Kidney (tissue), 14 donors: ENCODE measurements around the gene CCSER2. TPM values are rescaled to one million over a fixed set of nuclear protein-coding genes. Genes with fewer than 3 reads are reported as not detected.

Experiments used
- DNase-seq, 5 donors: peaks; one replicate each; pipeline ENCODE4 v3.0.0-alpha.2; 2013 to 2020
- FAIRE-seq: peaks from 2 replicates; lab custom pipeline; 2012; peaks lifted over from hg19 to GRCh38; lab: Jason Lieb, UNC
- H3K27ac ChIP-seq, 2 donors: one replicate each; pipeline ENCODE4 v1.7.0; 2013; ENCODE audit warnings: low read depth in 2 of 2, low read length in 2 of 2, inconsistent platforms in 1 of 2
- H3K27me3 ChIP-seq: one replicate; pipeline ENCODE4 v1.7.1; 2013; ENCODE audit warnings: low read length, inconsistent platforms; ENCODE audit not compliant: control insufficient read depth, insufficient read depth
- H3K36me3 ChIP-seq, 3 donors: one replicate each; pipeline versions ENCODE4 v1.7.0 to v1.7.1; 2013; ENCODE audit warnings: low read length in 3 of 3, control low read depth in 1 of 3, inconsistent platforms in 1 of 3; ENCODE audit not compliant: insufficient read depth in 3 of 3, control insufficient read depth in 2 of 3
- H3K4me1 ChIP-seq, 3 donors: one replicate each; pipeline versions ENCODE4 v1.7.0 to v1.7.1; 2013; ENCODE audit warnings: low read length in 3 of 3, inconsistent platforms in 1 of 3, low read depth in 1 of 3; ENCODE audit not compliant: control insufficient read depth in 2 of 3, insufficient read depth in 2 of 3
- H3K4me3 ChIP-seq, 3 donors: one replicate each; pipeline versions ENCODE4 v1.7.0 to v1.8.1; 2013; ENCODE audit warnings: low read length in 3 of 3, control low read depth in 1 of 3, inconsistent platforms in 1 of 3
- H3K9ac ChIP-seq, 3 donors: one replicate each; pipeline versions ENCODE4 v1.7.0 to v1.7.1; 2013; ENCODE audit warnings: low read length in 3 of 3, control low read depth in 1 of 3, inconsistent platforms in 1 of 3
- H3K9me3 ChIP-seq, 3 donors: one replicate each; pipeline versions ENCODE4 v1.7.0 to v1.7.1; 2013; ENCODE audit warnings: low read length in 3 of 3, control low read depth in 1 of 3, inconsistent platforms in 1 of 3; ENCODE audit not compliant: control insufficient read depth in 2 of 3, insufficient read depth in 1 of 3
- intact Hi-C: fragments of 100-400 bp; cut with DNase I; formaldehyde crosslinking; loops from one replicate; pipeline ENCODE4 v1.11.1; 2022
- polyA plus RNA-seq: library from polyadenylated mRNA; stranded (reverse); fragments of 350-450 nt; fragmentation: Illumina TruSeq; extraction: RNeasy Lipid Tissue Mini Kit (QIAGEN cat#74804); gene quantifications from one replicate; pipeline ENCODE4 v1.2.3, GENCODE V29; 2014; ENCODE audit warnings: low read depth, low replicate concordance; ENCODE audit not compliant: insufficient read depth
- total RNA-seq: library from RNA; stranded (reverse); fragmentation: NEBNext Ultra II Directional; extraction: Animal tissue kit (Norgen Biotek cat#: 25700); gene quantifications from one replicate; pipeline ENCODE4 v1.2.1, GENCODE V29; 2021
- TF ChIP-seq, protein P1 (sequence below): IDR thresholded peaks from 3 replicates; pipeline ENCODE4 v1.5.1; 2012; ENCODE audit warnings: mild to moderate bottlenecking, moderate library complexity, borderline replicate concordance; ENCODE audit not compliant: insufficient read depth; ENCODE audit errors: extremely low read depth
- donor health status: control.
- donor health status: control.
- donor health status: control.
- donor health status: control.
- donor health status: control.
- donor health status: DM: yes; HTN: yes; CAD: no.
- donor health status: Normal renal cell carcinoma (clear cell type).

Gene CCSER2
- total and polyA plus RNA-seq, 2 donors from 2014 or later, result 12.6 to 46.4 TPM

DNA sequence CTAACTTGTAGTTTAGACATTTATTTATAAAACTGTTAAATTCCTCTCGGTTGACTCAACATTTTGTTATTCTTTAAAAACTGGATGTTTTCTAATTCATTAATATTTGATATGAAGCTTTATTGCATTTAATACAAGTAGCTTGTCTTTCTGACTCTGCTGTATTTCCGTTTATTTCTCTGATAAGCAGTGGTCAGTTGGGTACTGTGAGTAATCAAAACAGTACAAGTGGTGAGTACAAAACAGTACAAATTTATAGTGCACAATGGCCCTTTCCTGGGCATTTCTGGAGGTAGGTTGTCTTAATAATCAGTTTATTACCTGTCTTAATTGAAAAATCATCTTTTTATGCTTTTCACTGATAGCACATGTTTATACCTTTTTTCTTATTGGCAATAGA, 182.7 kb downstream of the CCSER2 start:
- intact Hi-C loops, result no loop called here
- FAIRE-seq, result no peak
- H3K4me3 ChIP-seq, result no peak overlapping the region

DNA sequence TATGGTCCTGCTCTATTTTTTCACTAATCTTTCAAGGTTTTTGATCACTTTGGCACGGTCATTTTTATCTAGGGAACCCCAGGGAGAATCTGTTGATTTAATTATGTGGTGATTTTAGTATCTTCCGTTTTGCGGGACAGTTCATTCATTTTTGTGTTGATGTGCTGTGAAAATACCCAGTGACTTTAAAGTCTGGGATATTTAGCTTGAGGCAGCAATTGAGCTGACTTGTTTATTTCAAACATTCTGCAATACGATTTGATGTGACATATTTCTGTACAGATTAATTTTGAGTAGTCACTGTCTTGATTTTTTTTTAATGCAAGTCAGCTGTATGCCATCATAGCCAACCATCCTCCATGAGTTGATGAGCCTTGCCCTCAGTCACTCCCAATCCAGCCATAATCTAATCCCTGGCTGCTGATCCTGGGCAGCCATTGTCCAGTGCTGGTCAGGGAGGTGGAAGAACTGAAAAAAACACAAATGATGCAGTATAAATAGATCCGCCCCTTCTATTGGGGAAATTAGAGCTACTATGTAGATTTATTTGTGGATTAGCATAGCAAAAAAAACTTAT, 183.4 kb downstream of the CCSER2 start:
- no peak for FAIRE-seq
- Histone ChIP-seq H3K27me3 (no peaks in the 10 kb centered on the region), H3K9me3 (no peaks in the 10 kb centered on the region), H3K4me1 (no peaks in the 10 kb centered on the region), H3K36me3 (peaks cover 0 to 12% (median 3%) of the 10 kb centered on the region in 3 donors), H3K4me3 (no peak overlapping the region), H3K9ac (no peak overlapping the region), H3K27ac (no peak overlapping the region)
- DNase-seq, result no peak
- TF ChIP-seq, protein P1, sequence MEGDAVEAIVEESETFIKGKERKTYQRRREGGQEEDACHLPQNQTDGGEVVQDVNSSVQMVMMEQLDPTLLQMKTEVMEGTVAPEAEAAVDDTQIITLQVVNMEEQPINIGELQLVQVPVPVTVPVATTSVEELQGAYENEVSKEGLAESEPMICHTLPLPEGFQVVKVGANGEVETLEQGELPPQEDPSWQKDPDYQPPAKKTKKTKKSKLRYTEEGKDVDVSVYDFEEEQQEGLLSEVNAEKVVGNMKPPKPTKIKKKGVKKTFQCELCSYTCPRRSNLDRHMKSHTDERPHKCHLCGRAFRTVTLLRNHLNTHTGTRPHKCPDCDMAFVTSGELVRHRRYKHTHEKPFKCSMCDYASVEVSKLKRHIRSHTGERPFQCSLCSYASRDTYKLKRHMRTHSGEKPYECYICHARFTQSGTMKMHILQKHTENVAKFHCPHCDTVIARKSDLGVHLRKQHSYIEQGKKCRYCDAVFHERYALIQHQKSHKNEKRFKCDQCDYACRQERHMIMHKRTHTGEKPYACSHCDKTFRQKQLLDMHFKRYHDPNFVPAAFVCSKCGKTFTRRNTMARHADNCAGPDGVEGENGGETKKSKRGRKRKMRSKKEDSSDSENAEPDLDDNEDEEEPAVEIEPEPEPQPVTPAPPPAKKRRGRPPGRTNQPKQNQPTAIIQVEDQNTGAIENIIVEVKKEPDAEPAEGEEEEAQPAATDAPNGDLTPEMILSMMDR, result no peak
- intact Hi-C loops, result no loop called here

More for the DNA sequence above, 182.7 kb downstream of the CCSER2 start:
- no peaks in the 10 kb centered on the region for H3K4me1 ChIP-seq
- H3K27me3 ChIP-seq, result no peaks in the 10 kb centered on the region
- no peaks in the 10 kb centered on the region for H3K9me3 ChIP-seq
- DNase-seq, result no peak
- H3K36me3 ChIP-seq, result peaks cover 0 to 12% (median 3%) of the 10 kb centered on the region in 3 donors
- H3K27ac ChIP-seq, result no peak overlapping the region
- TF ChIP-seq, protein P1, result no peak
- H3K9ac ChIP-seq, result no peak overlapping the region

DNA sequence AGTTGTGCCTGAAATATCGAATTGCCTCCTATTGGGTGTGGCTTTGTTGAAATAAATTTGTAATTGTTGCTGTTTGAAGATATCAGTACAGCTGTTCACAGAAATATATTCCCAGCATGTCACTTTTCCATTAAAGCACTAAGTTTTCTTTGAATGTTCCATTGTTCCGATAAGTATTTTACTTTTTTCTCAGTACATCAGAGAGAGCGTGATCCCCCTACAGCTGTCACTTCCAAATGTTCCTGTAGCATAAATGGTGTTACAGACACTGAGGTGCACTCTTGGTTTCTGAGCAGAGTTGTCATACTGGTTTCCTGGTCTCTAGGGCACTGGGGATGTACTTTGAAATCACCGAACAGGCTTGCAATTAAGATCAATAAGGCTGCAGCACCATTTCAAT, 189.2 kb downstream of the CCSER2 start:
- FAIRE-seq, result no peak
- Histone ChIP-seq H3K9ac (no peak overlapping the region), H3K27ac (no peak overlapping the region), H3K36me3 (peaks cover 0 to 12% (median 3%) of the 10 kb centered on the region in 3 donors), H3K4me3 (no peak overlapping the region), H3K9me3 (no peaks in the 10 kb centered on the region), H3K27me3 (no peaks in the 10 kb centered on the region), H3K4me1 (no peaks in the 10 kb centered on the region)
- intact Hi-C loops, result no loop called here
- no peak for DNase-seq
- TF ChIP-seq, protein P1, result no peak

DNA sequence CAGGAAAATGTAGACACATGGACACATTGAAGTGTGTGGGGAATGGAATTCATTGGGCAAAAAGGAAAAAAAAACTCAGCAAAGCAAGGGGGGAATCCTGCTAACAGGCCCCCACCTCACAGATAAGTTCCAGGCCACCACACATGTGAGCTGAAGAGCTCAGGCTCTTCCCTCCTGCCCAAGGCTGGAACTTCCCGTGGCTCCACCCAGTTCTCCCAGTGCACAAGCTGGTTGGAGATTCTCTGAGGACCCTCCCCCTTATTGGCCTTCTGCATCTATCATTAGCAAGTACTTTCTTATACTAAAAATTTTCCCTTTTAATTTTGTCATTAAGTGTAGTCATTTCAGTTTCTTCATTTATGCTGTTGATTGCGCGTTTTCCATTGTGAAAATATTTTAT, 190.8 kb downstream of the CCSER2 start:
- Histone ChIP-seq H3K4me1 (no peaks in the 10 kb centered on the region), H3K9ac (no peak overlapping the region), H3K27me3 (no peaks in the 10 kb centered on the region), H3K27ac (no peak overlapping the region), H3K4me3 (no peak overlapping the region), H3K36me3 (peaks cover 0 to 2% (median 0%) of the 10 kb centered on the region in 3 donors), H3K9me3 (no peaks in the 10 kb centered on the region)
- TF ChIP-seq, protein P1, result no peak
- DNase-seq (no peak), FAIRE-seq (no peak)
- intact Hi-C loops, result no loop called here
